Measurements from ENCODE around the gene LBR.

Gene LBR

DNA sequence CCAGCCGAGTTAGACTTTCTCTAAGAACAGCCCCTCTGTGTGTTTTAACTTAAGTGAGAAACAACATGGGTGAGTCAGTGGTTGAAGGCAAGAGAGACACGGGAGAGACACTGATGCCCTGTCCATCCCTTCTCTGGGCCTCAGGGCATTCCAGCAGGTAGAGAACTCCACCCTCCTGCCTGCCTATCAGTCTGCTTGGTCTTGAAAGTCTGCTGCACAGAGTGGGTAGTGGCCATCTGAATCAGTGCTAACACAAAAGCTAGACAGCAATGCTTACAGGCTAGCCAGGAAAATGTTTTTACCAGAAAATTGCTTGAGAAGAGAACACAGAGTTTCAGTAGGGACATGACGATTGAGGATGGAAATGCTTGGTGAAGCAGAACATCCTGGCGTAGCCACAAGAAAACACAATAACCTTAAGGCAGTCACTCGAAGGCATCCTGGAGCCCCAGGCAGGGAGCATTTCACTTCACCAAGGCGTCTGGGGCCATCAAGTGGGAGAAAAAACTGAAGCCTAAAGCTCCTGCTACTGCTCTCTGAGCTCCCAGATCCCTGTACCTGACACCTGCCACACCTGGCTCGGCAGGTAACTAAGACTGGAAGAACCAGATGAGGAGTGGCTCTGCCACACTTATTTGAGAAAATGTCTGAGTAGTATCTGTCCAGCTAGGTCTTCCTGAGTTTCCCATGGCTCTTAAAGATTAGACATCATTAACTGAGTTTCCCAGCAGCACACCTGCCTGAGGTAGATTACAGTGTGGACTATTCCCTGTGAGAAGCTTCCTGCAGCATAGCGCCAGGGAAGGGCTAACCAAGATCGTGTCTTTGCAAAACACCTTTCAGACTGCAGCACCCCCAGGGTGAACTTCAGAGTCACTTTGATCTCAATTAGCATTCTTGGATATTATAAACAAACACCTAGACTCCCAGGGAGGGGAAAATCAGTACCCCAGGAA is 18.1 kb upstream of the LBR start:
- ATAC-seq = no peak
- TF ChIP-seq, protein P1, sequence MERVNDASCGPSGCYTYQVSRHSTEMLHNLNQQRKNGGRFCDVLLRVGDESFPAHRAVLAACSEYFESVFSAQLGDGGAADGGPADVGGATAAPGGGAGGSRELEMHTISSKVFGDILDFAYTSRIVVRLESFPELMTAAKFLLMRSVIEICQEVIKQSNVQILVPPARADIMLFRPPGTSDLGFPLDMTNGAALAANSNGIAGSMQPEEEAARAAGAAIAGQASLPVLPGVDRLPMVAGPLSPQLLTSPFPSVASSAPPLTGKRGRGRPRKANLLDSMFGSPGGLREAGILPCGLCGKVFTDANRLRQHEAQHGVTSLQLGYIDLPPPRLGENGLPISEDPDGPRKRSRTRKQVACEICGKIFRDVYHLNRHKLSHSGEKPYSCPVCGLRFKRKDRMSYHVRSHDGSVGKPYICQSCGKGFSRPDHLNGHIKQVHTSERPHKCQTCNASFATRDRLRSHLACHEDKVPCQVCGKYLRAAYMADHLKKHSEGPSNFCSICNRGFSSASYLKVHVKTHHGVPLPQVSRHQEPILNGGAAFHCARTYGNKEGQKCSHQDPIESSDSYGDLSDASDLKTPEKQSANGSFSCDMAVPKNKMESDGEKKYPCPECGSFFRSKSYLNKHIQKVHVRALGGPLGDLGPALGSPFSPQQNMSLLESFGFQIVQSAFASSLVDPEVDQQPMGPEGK (CRISPR knock-in tag; IDR thresholded peaks at IDR 0.05; ENCODE audit: borderline replicate concordance) = no peak
- TF ChIP-seq ZNF70 (CRISPR knock-in tag; IDR thresholded peaks at IDR 0.05) (no peak), POU6F1 (CRISPR knock-in tag; IDR thresholded peaks at IDR 0.05; ENCODE audit: borderline replicate concordance, low read depth) (no peak), ZFP3 (CRISPR knock-in tag; IDR thresholded peaks at IDR 0.05) (no peak), PPARA (CRISPR knock-in tag; IDR thresholded peaks at IDR 0.05; ENCODE audit: borderline replicate concordance) (no peak), TOX (CRISPR knock-in tag; IDR thresholded peaks at IDR 0.05; ENCODE audit: borderline replicate concordance) (no peak), CSDC2 (CRISPR knock-in tag; IDR thresholded peaks at IDR 0.05) (no peak), BACH2 (CRISPR knock-in tag; IDR thresholded peaks at IDR 0.05; ENCODE audit: borderline replicate concordance) (no peak), GLIS3 (CRISPR knock-in tag; IDR thresholded peaks at IDR 0.05) (no peak), ZC3H10 (CRISPR knock-in tag; IDR thresholded peaks at IDR 0.05) (no peak), ZNF8 (CRISPR knock-in tag; IDR thresholded peaks at IDR 0.05) (no peak), ZFP30 (CRISPR knock-in tag; IDR thresholded peaks at IDR 0.05) (no peak), OSR1 (CRISPR knock-in tag; IDR thresholded peaks at IDR 0.05) (no peak), ZNF565 (CRISPR knock-in tag; conservative IDR thresholded peaks at IDR 0.05; ENCODE audit: low read depth) (no peak)
- TF ChIP-seq, protein P2, sequence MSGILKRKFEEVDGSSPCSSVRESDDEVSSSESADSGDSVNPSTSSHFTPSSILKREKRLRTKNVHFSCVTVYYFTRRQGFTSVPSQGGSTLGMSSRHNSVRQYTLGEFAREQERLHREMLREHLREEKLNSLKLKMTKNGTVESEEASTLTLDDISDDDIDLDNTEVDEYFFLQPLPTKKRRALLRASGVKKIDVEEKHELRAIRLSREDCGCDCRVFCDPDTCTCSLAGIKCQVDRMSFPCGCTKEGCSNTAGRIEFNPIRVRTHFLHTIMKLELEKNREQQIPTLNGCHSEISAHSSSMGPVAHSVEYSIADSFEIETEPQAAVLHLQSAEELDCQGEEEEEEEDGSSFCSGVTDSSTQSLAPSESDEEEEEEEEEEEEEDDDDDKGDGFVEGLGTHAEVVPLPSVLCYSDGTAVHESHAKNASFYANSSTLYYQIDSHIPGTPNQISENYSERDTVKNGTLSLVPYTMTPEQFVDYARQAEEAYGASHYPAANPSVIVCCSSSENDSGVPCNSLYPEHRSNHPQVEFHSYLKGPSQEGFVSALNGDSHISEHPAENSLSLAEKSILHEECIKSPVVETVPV (CRISPR knock-in tag; IDR thresholded peaks at IDR 0.05) = no peak
- TF ChIP-seq, protein P3, sequence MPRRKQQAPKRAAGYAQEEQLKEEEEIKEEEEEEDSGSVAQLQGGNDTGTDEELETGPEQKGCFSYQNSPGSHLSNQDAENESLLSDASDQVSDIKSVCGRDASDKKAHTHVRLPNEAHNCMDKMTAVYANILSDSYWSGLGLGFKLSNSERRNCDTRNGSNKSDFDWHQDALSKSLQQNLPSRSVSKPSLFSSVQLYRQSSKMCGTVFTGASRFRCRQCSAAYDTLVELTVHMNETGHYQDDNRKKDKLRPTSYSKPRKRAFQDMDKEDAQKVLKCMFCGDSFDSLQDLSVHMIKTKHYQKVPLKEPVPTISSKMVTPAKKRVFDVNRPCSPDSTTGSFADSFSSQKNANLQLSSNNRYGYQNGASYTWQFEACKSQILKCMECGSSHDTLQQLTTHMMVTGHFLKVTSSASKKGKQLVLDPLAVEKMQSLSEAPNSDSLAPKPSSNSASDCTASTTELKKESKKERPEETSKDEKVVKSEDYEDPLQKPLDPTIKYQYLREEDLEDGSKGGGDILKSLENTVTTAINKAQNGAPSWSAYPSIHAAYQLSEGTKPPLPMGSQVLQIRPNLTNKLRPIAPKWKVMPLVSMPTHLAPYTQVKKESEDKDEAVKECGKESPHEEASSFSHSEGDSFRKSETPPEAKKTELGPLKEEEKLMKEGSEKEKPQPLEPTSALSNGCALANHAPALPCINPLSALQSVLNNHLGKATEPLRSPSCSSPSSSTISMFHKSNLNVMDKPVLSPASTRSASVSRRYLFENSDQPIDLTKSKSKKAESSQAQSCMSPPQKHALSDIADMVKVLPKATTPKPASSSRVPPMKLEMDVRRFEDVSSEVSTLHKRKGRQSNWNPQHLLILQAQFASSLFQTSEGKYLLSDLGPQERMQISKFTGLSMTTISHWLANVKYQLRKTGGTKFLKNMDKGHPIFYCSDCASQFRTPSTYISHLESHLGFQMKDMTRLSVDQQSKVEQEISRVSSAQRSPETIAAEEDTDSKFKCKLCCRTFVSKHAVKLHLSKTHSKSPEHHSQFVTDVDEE (CRISPR knock-in tag; IDR thresholded peaks at IDR 0.05) = no peak

GRCh38 chr1:225442123-225442505 is 14.3 kb upstream of the LBR start:
- ATAC-seq = no peak
- no peak for TF ChIP-seq GLIS3 (CRISPR knock-in tag; IDR thresholded peaks at IDR 0.05)
- TF ChIP-seq, protein P2 (CRISPR knock-in tag; IDR thresholded peaks at IDR 0.05) = no peak
- TF ChIP-seq ARNTL (CRISPR knock-in tag; IDR thresholded peaks at IDR 0.05; ENCODE audit: borderline replicate concordance, low read depth) = no peak
- TF ChIP-seq, protein P4, sequence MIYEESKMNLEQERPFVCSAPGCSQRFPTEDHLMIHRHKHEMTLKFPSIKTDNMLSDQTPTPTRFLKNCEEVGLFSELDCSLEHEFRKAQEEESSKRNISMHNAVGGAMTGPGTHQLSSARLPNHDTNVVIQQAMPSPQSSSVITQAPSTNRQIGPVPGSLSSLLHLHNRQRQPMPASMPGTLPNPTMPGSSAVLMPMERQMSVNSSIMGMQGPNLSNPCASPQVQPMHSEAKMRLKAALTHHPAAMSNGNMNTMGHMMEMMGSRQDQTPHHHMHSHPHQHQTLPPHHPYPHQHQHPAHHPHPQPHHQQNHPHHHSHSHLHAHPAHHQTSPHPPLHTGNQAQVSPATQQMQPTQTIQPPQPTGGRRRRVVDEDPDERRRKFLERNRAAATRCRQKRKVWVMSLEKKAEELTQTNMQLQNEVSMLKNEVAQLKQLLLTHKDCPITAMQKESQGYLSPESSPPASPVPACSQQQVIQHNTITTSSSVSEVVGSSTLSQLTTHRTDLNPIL (CRISPR knock-in tag; IDR thresholded peaks at IDR 0.05; ENCODE audit: low read depth) = no peak
- TF ChIP-seq CSDC2 (CRISPR knock-in tag; IDR thresholded peaks at IDR 0.05) = no peak
- TF ChIP-seq ZNF70 (CRISPR knock-in tag; IDR thresholded peaks at IDR 0.05) = no peak
- TF ChIP-seq TOX (CRISPR knock-in tag; IDR thresholded peaks at IDR 0.05; ENCODE audit: borderline replicate concordance) = no peak
- TF ChIP-seq POU6F1 (CRISPR knock-in tag; IDR thresholded peaks at IDR 0.05; ENCODE audit: borderline replicate concordance, low read depth) = no peak
- no peak for TF ChIP-seq PPARA (CRISPR knock-in tag; IDR thresholded peaks at IDR 0.05; ENCODE audit: borderline replicate concordance)
- TF ChIP-seq ZNF8 (CRISPR knock-in tag; IDR thresholded peaks at IDR 0.05) = no peak
- TF ChIP-seq, protein P1 (CRISPR knock-in tag; IDR thresholded peaks at IDR 0.05; ENCODE audit: borderline replicate concordance) = no peak
- TF ChIP-seq BACH2 (CRISPR knock-in tag; IDR thresholded peaks at IDR 0.05; ENCODE audit: borderline replicate concordance) = no peak
- TF ChIP-seq ZFP30 (CRISPR knock-in tag; IDR thresholded peaks at IDR 0.05) = no peak
- TF ChIP-seq OSR1 (CRISPR knock-in tag; IDR thresholded peaks at IDR 0.05) = no peak
- TF ChIP-seq ZNF565 (CRISPR knock-in tag; conservative IDR thresholded peaks at IDR 0.05; ENCODE audit: low read depth) = no peak
